ENCODE results near the gene NHLRC2. TPM values are rescaled to one million over a fixed set of nuclear protein-coding genes. Genes with fewer than 3 reads are reported as not detected.

Gene NHLRC2
- total RNA-seq, 1 experiment from 2014 or later: 56.3 TPM

- DNase-seq (ENCODE audit: low read depth, low spot score): no peak
- CTCF ChIA-PET: no interaction called here
- intact Hi-C loops (cut with micrococcal nuclease): no loop called here
Measured at GRCh38 chr10:113907166-113907565, 52.7 kb downstream of the NHLRC2 start.

GRCh38 chr10:113908236-113908635 lies 53.8 kb downstream of the NHLRC2 start:
- CTCF ChIA-PET: no interaction called here
- Histone ChIP-seq H4K20me1 (ENCODE audit: insufficient read depth) (no peaks in the 10 kb centered on the region), H3K27me3 (ENCODE audit: insufficient read depth, low read length) (no peaks in the 10 kb centered on the region), H3K79me2 (ENCODE audit: insufficient read depth, low read length) (no peaks in the 10 kb centered on the region), H3K9me3 (ENCODE audit: control insufficient read depth in 1 of 2, insufficient read depth in 1 of 2, low read depth in 1 of 2, low read length in 2 of 2) (no peaks in the 10 kb centered on the region), H3K9me2 (ENCODE audit: insufficient read depth) (no peaks in the 10 kb centered on the region), H3K9ac (ENCODE audit: low read length) (no peak overlapping the region), H3K27ac (ENCODE audit: low read depth, low read length) (no peak overlapping the region), H3K4me3 (replicated peaks in 1 of 2; ENCODE audit: low read depth in 1 of 2, low read length in 2 of 2) (no peak overlapping the region), H3K4me1 (ENCODE audit: control insufficient read depth in 1 of 2, insufficient read depth in 2 of 2, low read length in 2 of 2) (no peaks in the 10 kb centered on the region), H3K4me2 (ENCODE audit: low read length) (no peak overlapping the region), H2AFZ (ENCODE audit: low read depth, low read length, poor library complexity, severe bottlenecking) (no peak overlapping the region), H3K36me3 (ENCODE audit: control insufficient read depth in 1 of 2, insufficient read depth in 2 of 2, low read length in 2 of 2) (peaks cover 17 to 26% of the 10 kb centered on the region in 2 experiments)
- RAD21 ChIA-PET (ENCODE audit: low non-redundant PET in 1 of 2, low total read pairs in 2 of 2, uncharacterized antibody in 2 of 2, unreplicated experiment in 2 of 2): no interaction called here
- DNase-seq (ENCODE audit: low read depth, low spot score): no peak
- POLR2A ChIA-PET: no interaction called here
- no peak for TF ChIP-seq CTCF (IDR thresholded peaks at IDR 0.05 in 2 of 3, conservative IDR thresholded peaks at IDR 0.05 in 1 of 3; ENCODE audit: borderline replicate concordance in 1 of 3, insufficient read depth in 1 of 3, low read depth in 2 of 3, low read length in 2 of 3)
- no peak for TF ChIP-seq CEBPB (IDR thresholded peaks at IDR 0.05; ENCODE audit: low read depth)
- TF ChIP-seq ZFX (IDR thresholded peaks at IDR 0.05): no peak
- no peak for TF ChIP-seq SIN3A (IDR thresholded peaks at IDR 0.05; ENCODE audit: low read depth)
- TF ChIP-seq CBX3 (IDR thresholded peaks at IDR 0.05; ENCODE audit: low read depth): no peak
- no peak for TF ChIP-seq MAX (IDR thresholded peaks at IDR 0.05)
- TF ChIP-seq ELF1 (IDR thresholded peaks at IDR 0.05; ENCODE audit: borderline replicate concordance, low read depth): no peak
- TF ChIP-seq ZBTB33 (IDR thresholded peaks at IDR 0.05; ENCODE audit: extremely low read depth, insufficient replicate concordance, low read length): no peak
- no peak for TF ChIP-seq JUND (IDR thresholded peaks at IDR 0.05)
- no peak for TF ChIP-seq RAD21 (IDR thresholded peaks at IDR 0.05; ENCODE audit: low read depth)
- ATAC-seq: no peak
- intact Hi-C loops (cut with micrococcal nuclease): no loop called here
- no TSS peak for BruUV-seq (replicated peaks)

More at GRCh38 chr10:113907166-113907565, 52.7 kb downstream of the NHLRC2 start:
- no peak for ATAC-seq
- Histone ChIP-seq H3K9me2 (ENCODE audit: insufficient read depth) (no peaks in the 10 kb centered on the region), H3K27me3 (ENCODE audit: insufficient read depth, low read length) (no peaks in the 10 kb centered on the region), H4K20me1 (ENCODE audit: insufficient read depth) (no peaks in the 10 kb centered on the region), H3K4me1 (ENCODE audit: control insufficient read depth in 1 of 2, insufficient read depth in 2 of 2, low read length in 2 of 2) (no peaks in the 10 kb centered on the region), H2AFZ (ENCODE audit: low read depth, low read length, poor library complexity, severe bottlenecking) (no peak overlapping the region), H3K79me2 (ENCODE audit: insufficient read depth, low read length) (no peaks in the 10 kb centered on the region), H3K27ac (ENCODE audit: low read depth, low read length) (no peak overlapping the region), H3K4me3 (replicated peaks in 1 of 2; ENCODE audit: low read depth in 1 of 2, low read length in 2 of 2) (no peak overlapping the region), H3K9ac (ENCODE audit: low read length) (no peak overlapping the region), H3K4me2 (ENCODE audit: low read length) (no peak overlapping the region), H3K9me3 (ENCODE audit: control insufficient read depth in 1 of 2, insufficient read depth in 1 of 2, low read depth in 1 of 2, low read length in 2 of 2) (no peaks in the 10 kb centered on the region), H3K36me3 (ENCODE audit: control insufficient read depth in 1 of 2, insufficient read depth in 2 of 2, low read length in 2 of 2) (peaks cover 22 to 26% of the 10 kb centered on the region in 2 experiments)
- TF ChIP-seq ZBTB33 (IDR thresholded peaks at IDR 0.05; ENCODE audit: extremely low read depth, insufficient replicate concordance, low read length): no peak
- no peak for TF ChIP-seq FOSL1 (IDR thresholded peaks at IDR 0.05; ENCODE audit: low read depth)
- no peak for TF ChIP-seq ZNF274 (IDR thresholded peaks at IDR 0.05; ENCODE audit: low read depth, low read length)
- no peak for TF ChIP-seq EGR1 (IDR thresholded peaks at IDR 0.05; ENCODE audit: low read depth)
- RAD21 ChIA-PET (ENCODE audit: low non-redundant PET in 1 of 2, low total read pairs in 2 of 2, uncharacterized antibody in 2 of 2, unreplicated experiment in 2 of 2): no interaction called here
- BruUV-seq (replicated peaks): no TSS peak
- POLR2A ChIA-PET: no interaction called here

Measured in HCT116 (cell line).